Stimulated activated CD4-positive, alpha-beta T cell treated with anti-CD3 and anti-CD28 coated beads, TNF-alpha, amount 100 ng/mL, for 4 hours (primary cell): ENCODE results near the gene ZC3H12D.

Experiments used
- DNase-seq, 3 experiments: peaks; one replicate each; pipeline ENCODE4 v3.0.0-alpha.2; 2020; ENCODE audit warnings: low read depth in 3 of 3

ZC3H12D gene

DNA sequence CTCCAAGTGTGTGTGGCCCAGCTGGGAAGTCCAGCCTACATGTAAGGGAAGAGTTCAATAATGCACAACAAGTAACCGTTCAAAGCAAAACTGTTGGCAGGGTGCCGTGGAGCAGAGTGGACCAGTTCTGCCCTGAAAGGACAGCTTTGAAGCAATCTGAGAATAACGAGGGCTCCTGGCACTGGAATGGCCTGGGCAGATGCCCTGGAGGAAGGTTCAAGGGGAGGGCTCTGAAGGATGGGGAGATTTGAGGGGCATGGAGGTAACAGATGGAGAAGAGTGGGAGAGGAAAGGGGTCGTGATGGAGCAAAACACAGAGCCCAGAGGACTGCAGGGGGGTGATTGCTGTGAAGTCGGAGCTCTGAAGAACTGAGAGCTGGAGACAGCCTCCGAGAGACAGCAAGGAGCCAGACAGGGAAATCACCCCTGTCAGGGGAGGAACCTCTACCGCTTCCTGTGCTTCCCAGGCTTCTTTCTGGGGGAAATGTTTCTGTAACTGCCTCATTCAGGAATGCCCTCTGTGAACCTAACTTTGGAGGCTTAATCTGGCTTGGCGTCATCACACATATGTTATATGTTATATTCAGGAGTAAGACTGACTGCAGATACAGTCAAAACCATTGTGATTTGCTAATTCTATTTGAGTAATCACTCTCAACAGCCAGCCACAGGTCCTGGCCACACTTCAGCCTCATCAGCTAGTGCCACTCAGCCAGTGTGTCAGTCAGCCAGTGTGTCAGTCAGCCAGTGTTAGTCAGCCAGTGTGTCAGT lies 41.2 kb downstream of the ZC3H12D start:
- DNase-seq = no peak

DNA sequence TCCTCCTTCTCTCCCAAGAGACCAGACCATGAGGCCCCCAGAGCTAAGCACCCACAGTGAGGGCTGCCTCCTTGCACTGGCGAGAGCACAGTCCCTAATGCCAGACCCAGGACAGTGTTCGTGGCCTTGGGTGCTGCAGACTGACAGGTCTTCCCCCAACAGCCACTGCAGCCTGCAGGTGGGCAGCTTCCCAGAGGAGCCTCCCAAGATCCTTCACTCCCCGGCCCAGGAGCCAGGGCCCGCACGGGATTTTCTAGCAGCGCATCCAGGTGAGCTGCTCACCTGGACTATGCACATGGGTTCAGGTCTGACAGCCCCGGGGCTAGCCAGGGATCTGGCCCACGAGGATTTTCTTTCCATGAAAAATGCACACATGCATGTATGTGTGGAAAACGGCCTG lies 43.1 kb downstream of the ZC3H12D start:
- no peak for DNase-seq

DNA sequence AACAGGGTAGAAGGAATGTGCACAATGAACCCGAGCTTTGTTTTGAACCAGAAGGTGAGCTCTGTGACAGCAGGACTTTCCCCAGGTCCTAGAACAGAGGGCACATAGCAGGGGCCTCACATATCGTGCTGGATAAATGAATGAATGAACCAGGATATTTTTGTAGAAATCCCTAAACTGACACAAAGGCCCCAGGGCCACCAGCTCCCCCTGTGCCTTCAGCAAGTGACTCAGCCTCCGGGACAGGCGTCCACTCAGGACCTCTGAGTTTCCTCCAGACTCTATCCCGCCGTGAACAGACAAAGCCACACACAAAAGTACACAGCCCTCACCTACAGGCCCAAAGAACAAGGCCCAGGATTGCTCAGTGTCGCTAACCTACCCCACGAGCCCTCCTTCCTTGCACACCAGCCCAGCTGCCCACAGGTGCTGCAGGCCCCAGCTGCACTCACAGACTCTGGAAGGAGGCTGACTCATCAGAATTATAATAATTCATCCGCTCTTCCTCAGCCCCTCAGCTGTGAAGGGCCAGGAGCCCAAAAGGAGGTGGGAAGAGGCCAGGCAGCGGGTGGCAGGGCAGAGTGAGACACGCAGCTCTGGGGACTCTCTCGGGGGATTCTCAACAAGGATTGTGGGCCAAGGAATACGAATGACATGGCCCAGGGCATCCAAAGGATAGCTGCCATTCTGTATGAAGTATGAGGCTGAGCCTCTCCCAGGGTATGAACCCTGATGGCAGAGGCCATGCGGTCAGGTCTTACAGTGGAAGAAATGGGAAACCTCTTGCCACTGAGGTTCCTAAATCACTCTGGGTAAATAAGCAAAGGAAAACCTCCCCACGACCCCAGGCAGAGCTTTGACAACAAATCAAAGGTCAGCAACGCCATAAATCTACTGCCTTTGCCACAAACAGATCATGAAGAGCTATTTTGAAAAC lies 43.8 kb downstream of the ZC3H12D start:
- DNase-seq = no peak

DNA sequence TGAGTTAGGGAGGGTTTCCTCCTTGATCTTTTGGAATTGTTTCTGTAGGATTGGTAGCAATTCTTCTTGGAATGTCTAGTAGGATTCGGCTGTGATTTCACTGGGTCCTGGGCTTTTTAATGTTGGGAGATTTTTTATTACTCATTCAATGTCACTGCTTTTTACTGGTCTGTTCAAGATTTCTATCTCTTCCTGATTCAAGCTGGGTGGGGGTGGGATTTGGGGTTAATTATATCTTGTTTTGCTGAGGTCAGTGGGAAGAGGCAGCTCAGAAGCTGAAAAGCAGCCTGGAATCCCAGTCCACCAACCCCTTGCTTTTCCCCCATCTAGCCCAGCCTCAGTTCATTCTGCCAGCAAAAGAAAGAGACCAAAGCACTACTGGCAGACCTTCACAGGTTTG lies 45.2 kb downstream of the ZC3H12D start:
- no peak for DNase-seq

DNA sequence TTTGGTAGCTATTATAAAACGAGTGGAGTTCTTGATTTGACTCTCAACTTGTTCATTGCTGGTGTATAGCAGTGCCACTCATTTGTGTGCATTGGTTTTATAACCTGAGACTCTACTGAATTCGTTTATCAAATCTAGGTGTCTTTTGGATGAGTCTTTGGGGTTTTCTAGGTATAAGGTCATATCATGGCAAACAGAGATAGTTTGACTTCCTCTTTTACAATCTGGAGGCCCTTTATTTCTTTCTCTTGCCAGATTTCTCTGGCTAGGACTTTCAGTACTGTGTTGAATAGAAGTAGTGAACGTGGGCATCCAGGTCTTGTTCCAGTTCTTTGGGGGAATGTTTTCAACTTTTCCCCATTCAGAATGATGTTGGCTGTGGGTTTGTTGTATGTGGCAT lies 46.0 kb downstream of the ZC3H12D start:
- no peak for DNase-seq

DNA sequence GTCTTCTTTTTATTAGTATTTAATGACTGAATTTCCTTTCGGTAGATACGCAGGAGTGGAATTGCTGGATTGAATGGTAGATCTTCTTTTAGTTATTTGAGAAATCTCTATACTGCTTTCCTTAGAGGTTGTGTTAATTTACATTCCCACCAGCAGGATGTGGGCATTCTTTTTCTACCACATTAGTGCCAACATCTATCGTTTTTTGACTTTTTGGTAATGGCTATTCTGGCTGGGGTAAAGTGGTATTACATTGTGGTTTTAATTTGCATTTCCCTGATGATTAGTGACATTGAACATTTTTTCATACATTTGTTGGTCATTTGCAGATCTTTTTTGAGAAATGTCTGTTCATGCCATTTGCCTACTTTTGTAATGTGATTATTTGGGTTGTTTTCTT lies 47.6 kb downstream of the ZC3H12D start:
- DNase-seq = no peak

DNA sequence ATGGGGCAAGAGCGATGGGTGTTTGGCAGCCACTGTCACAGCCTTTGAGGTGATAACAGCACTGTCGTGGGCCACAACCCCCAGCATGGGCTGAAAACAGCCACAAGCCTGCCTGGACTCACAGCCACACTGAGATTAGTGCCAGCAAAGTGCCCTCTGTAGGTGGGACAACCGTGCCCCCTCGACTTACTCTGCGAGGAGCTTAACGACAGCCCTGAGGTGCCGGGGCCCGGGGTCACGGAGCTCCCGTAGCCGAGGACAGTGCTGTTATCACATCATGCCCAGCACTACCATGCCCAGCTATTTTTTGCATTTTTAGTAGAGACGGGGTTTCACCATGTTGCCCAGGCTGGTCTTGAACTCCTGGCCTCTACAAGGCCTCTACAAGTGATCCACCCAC lies 48.2 kb downstream of the ZC3H12D start:
- DNase-seq = no peak

DNA sequence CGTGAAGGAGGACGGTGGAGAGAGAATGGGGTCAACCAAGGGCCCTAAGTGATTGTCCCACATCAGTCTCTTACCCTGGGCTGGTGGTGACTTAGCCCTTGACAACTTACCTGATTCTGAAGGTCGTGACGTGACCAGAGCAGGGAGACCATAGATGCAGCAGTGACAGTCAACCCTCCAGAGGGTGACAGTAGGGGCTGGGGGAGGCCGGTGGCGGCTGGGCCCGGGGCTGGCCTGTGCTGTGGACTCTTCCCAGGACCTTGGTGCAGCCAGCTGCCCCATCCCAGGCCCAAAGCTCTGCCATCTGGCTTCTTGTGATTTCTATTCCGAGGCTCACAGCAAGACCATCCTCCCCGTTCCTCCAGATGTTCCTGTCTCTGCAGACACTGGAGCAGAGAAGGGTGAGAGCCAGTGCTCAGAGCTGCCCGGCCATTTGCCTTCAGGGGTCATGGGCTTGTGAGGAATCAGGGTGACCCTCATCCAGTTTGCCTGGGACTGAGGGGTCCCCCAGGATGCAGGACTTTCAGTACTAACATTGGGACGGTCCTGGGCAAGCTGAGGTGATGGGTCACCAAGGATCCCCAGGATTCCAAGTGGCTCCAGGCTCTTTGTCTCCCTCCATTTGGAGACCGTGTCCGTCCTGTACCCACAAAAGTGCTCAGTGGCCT lies 48.8 kb downstream of the ZC3H12D start:
- no peak for DNase-seq

DNA sequence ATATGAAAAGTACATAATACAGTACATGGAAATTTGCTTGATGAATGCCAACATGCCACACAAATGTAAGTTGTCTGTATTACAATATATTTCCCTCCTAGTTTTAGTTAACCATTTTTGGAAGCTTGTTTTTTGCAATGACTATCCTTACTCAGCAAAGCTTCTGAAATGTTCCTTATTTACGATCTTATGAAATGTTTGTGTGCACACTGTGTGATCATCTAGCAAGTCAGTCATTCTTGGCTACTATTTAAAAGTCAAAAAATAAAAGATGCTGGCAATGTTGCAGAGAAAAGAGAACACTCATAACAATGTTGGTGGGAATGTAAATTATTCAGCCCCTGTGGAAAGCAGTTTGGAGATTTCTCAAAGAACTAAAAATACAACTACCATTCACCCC lies 50.9 kb downstream of the ZC3H12D start:
- no peak for DNase-seq

DNA sequence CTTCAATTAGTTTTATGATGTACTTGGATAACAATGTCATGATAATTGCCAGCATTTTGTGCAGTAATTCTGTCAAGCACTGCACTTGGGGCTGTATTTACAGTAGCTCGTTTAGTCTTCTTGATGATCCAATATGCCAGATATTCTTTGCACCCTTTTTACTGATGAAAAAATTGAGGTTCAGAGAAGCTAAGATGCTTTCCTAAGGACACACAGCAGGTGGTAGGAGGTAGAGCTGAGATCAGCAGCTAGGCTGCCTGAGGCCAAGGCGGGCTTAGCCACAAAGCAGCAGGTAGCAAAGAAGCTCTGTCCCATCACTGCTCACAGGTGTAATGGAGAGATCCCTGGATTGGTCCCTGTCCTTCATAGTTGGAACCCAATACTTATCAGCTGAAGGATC lies 51.4 kb downstream of the ZC3H12D start:
- no peak for DNase-seq

DNA sequence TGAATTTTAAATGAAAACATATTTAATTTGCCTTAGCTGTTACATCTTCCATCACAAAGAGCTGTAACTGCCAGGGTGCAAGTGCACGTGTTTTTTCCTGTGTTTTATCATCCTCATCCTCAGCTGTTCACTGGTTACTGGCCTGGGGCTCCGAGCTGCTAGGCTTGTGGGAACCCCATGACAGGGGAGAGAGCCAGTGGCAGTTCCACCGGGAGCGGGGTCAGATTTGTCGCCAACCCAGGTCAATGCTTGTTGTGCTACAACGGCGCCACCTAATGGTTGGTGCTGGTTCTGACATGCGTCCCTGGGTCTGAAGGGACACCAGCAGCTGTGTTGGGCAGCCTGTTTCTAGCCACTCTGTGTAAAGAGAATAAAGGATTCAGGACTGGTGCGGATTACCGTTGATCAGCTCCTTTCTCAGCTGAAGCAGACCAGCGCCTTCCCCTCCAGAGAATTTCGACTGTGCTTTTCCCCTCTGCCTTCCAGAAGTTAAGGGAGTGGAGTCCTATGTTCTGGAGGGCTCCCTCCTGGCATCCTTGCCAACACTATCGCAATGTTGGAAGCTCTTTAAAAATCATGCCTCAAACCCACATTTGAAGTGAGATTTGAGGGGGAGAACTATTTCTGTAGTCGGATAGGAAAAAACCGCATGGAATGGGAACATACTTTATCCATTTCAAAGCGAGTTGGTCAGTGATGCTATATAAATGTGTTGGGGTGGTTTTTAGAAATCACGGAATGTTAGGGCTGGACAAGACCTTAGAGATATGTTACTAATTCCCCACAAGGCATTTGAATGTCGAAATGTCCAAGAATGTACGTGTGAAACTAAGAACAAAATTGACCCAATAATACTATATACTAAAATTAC lies 52.7 kb downstream of the ZC3H12D start:
- DNase-seq = peak; percentile 77 to 91 (median 87)

DNA sequence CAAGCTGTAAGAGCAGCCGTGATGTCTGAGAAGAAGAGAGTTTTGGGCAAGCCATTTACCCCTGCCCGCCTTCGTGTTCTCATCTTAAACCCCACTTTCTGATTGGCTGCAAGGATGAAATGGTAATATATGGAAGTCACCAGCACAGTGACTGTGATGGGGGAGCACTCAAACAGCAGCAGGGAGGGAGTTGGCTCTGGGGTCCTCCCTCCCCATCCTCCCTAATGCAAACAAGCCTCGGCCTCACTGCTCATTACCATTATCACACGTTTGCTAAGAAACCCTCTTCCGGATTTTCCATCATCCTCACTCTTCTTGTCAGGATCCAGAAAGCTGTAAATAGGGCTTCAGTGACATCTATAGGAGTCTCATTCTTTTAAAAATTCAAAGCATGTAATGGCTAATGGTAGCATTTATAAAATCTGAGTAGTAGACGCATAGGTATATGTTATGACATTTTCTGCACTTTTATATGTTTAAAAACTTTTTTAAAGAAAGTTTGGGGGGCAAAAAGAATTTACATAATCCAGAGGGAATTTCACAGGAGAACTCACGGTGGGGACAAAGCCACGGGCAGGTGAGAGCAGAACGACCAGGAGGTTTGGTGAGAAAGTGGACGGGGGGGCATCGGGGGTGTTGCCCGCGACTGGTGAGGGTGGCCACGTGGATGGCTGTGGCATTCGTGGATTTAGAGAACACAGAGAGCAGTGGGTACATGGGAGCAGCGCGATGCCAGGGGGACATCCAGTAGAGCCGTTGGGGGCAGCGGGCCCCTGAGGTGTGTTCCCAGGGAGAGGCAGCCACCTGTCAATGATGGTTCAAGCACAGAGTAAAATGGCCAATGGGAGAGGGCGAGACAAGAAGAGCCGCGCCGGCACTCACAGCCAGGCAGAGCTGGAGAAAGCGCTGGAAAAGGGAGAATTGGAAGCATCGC lies 55.1 kb downstream of the ZC3H12D start:
- no peak for DNase-seq

DNA sequence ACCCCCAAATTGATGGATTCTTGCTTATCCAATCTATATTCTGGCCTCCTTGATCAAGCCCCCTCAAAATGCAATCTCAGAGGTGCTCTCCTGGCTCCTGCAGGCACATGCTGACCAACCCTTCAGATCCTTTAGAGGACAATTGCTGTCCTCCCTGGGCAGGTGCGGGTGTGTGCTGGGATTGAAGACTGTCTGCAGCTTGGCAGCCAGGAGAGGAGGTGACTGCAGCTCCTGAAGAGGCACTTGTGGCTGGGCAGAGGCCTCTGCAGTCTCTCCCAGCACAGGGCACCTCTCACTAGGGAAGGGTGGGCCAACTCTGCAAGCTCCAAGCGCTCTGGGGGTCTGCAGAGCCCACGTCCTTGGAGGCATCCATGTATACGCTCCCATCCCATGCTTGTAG lies 56.2 kb downstream of the ZC3H12D start:
- no peak for DNase-seq

DNA sequence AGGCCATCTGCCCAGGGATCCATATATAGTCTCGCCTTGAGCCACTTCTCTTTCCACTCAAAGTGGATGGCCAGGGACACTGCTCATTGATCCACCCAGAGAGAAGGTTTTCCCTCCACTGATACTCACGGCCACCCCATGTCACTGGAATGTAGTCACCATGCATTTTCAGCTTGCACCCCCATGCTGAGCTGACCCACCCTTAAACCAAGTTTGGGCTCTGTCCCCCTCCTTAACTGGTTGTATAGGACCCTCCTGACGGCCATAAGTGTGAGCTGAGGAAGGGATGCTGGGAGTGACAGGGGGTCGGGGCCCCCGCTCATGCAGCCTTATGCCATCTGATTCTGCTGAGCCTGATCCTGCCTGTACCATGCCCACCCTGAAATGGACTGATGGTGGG lies 59.1 kb downstream of the ZC3H12D start:
- no peak for DNase-seq

DNA sequence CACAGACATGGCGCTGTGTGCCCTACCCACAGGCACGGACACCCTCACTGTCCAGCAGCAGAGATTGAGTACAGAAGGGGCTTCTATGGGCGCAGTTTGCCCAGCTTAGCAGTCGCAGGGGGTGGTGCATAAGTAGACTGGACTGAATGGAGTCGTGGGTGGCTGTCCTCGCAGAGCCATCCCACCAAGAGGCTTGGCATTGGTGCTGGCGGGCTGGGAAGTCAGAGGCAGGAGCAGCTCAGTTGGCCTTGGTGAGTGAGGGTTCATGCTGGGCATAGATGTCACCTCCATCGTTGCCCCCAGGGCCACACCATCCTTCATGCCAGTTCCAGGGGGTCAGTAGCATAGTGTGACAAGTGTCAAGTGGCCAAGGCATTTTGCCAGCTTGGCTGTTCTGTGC lies 59.6 kb downstream of the ZC3H12D start:
- DNase-seq = no peak

DNA sequence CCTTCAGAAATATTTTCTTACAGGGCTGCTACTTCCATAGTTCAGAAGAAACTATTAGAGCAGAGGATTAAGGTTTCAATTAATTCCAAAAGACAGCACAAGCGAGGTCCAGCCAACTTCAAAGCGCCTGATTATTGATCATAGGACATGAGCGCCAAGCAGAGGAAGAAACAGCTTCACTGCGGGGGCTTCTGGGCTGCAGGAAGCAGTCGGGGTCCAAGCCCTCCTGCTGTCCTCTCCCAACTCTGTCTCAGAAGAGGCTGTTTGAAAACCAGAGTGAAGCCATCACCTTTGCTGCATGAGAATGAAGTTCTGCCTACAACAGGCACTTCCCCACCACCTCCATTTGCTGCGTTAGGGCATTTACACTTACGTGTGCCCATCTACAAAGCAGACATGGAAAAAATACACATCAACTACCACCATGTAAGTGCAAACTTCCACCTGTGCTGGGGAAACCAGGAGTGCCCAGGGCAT lies 60.8 kb downstream of the ZC3H12D start:
- DNase-seq = no peak

DNA sequence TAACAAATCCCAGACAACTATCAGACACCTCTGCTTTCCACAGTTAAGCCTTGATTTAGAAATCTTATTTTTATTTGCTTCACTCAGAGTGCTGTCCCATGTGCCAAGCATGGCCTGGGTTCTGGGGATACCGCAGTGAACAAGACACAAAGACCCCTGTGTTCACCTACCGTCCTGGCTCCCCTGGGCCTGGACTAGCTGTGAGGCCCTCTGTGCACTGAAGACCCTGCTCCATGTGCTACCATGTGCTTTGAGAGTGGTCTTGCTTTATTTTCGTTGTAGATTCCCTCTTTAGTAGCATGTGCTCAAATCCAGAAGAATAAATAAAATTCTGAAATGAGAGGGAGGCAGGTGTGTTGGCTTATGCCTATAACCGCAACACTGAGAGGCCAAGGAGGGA lies 62.2 kb downstream of the ZC3H12D start:
- no peak for DNase-seq

DNA sequence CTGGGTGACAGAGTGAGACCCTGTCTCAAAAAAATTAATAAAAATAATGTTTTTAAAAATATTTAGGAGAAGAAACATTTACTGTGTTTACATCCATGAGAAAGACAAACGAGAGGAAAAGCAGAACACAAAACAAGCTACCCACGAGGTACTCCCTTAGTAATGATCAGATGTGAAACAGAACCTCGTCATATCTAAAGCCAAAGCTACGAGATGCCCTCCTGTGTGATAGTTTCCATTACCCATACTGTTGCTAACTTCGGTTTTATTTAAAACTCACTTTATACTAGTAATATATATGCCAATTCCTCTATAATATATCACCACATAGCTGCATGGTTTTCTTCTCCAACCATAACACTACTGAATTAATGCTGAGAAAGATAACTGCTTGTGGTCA lies 63.7 kb downstream of the ZC3H12D start:
- DNase-seq = no peak

DNA sequence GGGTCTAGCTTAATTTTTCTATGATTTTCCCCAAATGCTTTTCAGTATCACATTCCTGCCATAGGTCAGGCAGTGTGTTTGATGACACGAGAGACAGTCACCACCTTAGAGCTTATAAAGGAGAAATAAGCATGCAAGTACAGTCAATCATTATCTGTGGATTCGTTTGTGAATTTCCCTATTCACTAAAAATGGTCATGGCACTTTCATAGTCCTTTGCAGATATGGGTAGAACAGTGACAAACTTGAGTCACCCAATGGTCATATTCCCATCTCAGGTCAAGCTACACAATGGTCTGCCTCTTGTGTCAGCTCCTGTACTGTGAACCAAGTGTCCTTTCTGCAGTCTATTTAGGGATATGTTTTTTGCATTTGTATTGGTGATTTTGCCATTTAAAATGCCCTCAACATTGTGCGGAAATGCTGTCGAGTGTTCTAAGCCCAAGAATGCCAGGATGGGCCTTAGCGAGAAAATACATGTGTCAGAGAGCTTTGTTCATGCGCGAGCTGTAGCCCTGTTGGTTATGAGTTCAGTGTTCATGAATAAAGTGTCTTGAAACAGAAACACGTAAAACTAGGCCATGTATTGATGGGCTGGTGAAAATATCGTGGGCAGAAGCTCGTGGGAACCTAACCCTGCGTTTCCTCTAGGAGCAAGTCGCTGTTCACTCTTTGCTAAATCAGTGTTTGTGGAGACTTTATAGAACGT lies 65.0 kb downstream of the ZC3H12D start:
- DNase-seq = no peak

DNA sequence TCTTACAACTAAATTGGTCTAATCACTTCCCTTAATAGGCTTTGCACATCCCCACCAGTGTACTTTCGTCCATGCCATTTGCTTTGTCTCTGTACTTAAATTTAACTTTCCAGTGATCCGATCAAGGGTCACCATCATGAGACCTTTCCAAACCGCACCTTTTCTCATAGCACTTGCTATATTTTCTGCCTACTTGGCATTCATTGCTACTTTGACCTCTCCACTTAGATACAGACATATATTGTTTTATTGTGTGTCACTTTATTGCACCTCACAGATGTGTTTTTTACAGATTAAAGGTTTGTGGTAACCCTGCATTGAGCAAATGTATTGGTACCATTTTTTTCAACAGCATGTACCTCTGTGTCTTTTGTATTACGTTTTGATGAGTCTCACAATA lies 70.0 kb downstream of the ZC3H12D start:
- no peak for DNase-seq
